Measurements from ENCODE around the gene TMEM254.

DNA sequence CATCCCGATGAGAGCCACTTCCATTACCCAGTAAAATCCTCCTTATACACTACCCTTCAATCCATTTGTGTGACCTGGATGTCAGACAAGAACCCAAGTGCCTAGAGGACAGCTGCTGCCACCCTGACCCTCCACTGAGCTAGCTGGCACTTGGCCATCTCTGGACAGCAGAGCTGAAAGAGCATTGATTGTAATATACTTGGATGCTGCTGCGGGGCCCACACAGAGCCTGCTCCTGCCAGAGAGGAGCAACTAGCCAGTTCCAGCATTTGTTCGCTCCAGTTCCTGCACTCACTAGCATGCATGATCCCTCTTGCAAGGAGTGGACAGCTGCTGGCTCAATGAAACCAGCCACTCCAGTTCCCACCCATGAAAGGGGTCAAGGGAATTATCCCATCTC is 8.4 kb upstream of the TMEM254 start:
- TF ChIP-seq, protein P1, sequence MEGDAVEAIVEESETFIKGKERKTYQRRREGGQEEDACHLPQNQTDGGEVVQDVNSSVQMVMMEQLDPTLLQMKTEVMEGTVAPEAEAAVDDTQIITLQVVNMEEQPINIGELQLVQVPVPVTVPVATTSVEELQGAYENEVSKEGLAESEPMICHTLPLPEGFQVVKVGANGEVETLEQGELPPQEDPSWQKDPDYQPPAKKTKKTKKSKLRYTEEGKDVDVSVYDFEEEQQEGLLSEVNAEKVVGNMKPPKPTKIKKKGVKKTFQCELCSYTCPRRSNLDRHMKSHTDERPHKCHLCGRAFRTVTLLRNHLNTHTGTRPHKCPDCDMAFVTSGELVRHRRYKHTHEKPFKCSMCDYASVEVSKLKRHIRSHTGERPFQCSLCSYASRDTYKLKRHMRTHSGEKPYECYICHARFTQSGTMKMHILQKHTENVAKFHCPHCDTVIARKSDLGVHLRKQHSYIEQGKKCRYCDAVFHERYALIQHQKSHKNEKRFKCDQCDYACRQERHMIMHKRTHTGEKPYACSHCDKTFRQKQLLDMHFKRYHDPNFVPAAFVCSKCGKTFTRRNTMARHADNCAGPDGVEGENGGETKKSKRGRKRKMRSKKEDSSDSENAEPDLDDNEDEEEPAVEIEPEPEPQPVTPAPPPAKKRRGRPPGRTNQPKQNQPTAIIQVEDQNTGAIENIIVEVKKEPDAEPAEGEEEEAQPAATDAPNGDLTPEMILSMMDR (conservative IDR thresholded peaks at IDR 0.05 in 1 of 2, IDR thresholded peaks at IDR 0.05 in 1 of 2; ENCODE audit: extremely low read depth in 1 of 2, insufficient read depth in 1 of 2, low read depth in 1 of 2, low read length in 2 of 2) = no peak
- no peak for TF ChIP-seq EZH2 (IDR thresholded peaks at IDR 0.05; ENCODE audit: borderline replicate concordance, low read length)

Data from mammary epithelial cell (primary cell).